Measurements from ENCODE around the gene UNC13C. TPM values are rescaled to one million over a fixed set of nuclear protein-coding genes. Genes with fewer than 3 reads are reported as not detected.

UNC13C gene
- total RNA-seq, 1 experiment from 2014 or later, result not detected

GRCh38 chr15:54029081-54029480 is 50.8 kb downstream of the UNC13C start:
- ChIA-PET CTCF (no interaction called here), RAD21 (ENCODE audit: low non-redundant PET in 1 of 2, low total read pairs in 2 of 2, uncharacterized antibody in 2 of 2, unreplicated experiment in 2 of 2) (no interaction called here), POLR2A (no interaction called here)
- intact Hi-C loops (cut with micrococcal nuclease), result no loop called here
- Histone ChIP-seq H3K4me3 (replicated peaks in 1 of 2; ENCODE audit: low read depth in 1 of 2, low read length in 2 of 2) (no peak overlapping the region), H3K4me1 (ENCODE audit: control insufficient read depth in 1 of 2, insufficient read depth in 2 of 2, low read length in 2 of 2) (no peaks in the 10 kb centered on the region), H3K9ac (ENCODE audit: low read length) (no peak overlapping the region), H3K9me3 (ENCODE audit: control insufficient read depth in 1 of 2, insufficient read depth in 1 of 2, low read depth in 1 of 2, low read length in 2 of 2) (peaks cover 5 to 34% of the 10 kb centered on the region in 2 experiments; a peak in 2 of 4 replicates), H3K27ac (ENCODE audit: low read depth, low read length) (no peak overlapping the region), H3K9me2 (ENCODE audit: insufficient read depth) (no peaks in the 10 kb centered on the region), H4K20me1 (ENCODE audit: insufficient read depth) (no peaks in the 10 kb centered on the region), H3K79me2 (ENCODE audit: insufficient read depth, low read length) (no peaks in the 10 kb centered on the region), H3K4me2 (ENCODE audit: low read length) (no peak overlapping the region), H3K36me3 (ENCODE audit: control insufficient read depth in 1 of 2, insufficient read depth in 2 of 2, low read length in 2 of 2) (no peaks in the 10 kb centered on the region), H3K27me3 (ENCODE audit: insufficient read depth, low read length) (no peaks in the 10 kb centered on the region), H2AFZ (ENCODE audit: low read depth, low read length, poor library complexity, severe bottlenecking) (no peak overlapping the region)
- no TSS peak for BruUV-seq (replicated peaks)
- TF ChIP-seq YY1 (IDR thresholded peaks at IDR 0.05; ENCODE audit: extremely low read depth, insufficient replicate concordance, low read depth, low read length) (no peak), ZNF274 (IDR thresholded peaks at IDR 0.05; ENCODE audit: low read depth, low read length) (no peak), JUND (IDR thresholded peaks at IDR 0.05) (no peak), MAX (IDR thresholded peaks at IDR 0.05) (no peak), POLR2AphosphoS5 (IDR thresholded peaks at IDR 0.05; ENCODE audit: low read depth, low read length) (no peak), POLR2A (IDR thresholded peaks at IDR 0.05; ENCODE audit: borderline replicate concordance, extremely low read depth, insufficient read depth, insufficient read length) (no peak), EGR1 (IDR thresholded peaks at IDR 0.05; ENCODE audit: low read depth) (no peak), TCF7L2 (IDR thresholded peaks at IDR 0.05; ENCODE audit: borderline replicate concordance, extremely low read depth, insufficient read depth, insufficient read length) (no peak), REST (IDR thresholded peaks at IDR 0.05; ENCODE audit: low read depth) (no peak)
- TF ChIP-seq, protein P1, sequence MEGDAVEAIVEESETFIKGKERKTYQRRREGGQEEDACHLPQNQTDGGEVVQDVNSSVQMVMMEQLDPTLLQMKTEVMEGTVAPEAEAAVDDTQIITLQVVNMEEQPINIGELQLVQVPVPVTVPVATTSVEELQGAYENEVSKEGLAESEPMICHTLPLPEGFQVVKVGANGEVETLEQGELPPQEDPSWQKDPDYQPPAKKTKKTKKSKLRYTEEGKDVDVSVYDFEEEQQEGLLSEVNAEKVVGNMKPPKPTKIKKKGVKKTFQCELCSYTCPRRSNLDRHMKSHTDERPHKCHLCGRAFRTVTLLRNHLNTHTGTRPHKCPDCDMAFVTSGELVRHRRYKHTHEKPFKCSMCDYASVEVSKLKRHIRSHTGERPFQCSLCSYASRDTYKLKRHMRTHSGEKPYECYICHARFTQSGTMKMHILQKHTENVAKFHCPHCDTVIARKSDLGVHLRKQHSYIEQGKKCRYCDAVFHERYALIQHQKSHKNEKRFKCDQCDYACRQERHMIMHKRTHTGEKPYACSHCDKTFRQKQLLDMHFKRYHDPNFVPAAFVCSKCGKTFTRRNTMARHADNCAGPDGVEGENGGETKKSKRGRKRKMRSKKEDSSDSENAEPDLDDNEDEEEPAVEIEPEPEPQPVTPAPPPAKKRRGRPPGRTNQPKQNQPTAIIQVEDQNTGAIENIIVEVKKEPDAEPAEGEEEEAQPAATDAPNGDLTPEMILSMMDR (IDR thresholded peaks at IDR 0.05 in 2 of 3, conservative IDR thresholded peaks at IDR 0.05 in 1 of 3; ENCODE audit: borderline replicate concordance in 1 of 3, insufficient read depth in 1 of 3, low read depth in 2 of 3, low read length in 2 of 3), result no peak
- ATAC-seq (no peak), DNase-seq (ENCODE audit: low read depth, low spot score) (no peak)

Data from HCT116 (cell line).